Left kidney (tissue), 2 donors: ENCODE results near the gene UBFD1. TPM values are rescaled to one million over a fixed set of nuclear protein-coding genes. Genes with fewer than 3 reads are reported as not detected.
"Not testable (repeated sequence)": the region's sequence is repeated elsewhere in the genome, so short reads cannot be mapped to it uniquely, and the experiment has no call there.

Experiments used
- DNase-seq: peaks from one replicate; pipeline ENCODE4 v3.0.0-alpha.2; 2013
- polyA plus RNA-seq: library from polyadenylated mRNA; unstranded; fragments of 120-200 nt; gene quantifications from one replicate; pipeline ENCODE4 v1.2.1, GENCODE V29; 2013; ENCODE audit not compliant: insufficient read length

UBFD1 gene
- polyA plus RNA-seq, 1 donor, result 82.7 TPM

DNA sequence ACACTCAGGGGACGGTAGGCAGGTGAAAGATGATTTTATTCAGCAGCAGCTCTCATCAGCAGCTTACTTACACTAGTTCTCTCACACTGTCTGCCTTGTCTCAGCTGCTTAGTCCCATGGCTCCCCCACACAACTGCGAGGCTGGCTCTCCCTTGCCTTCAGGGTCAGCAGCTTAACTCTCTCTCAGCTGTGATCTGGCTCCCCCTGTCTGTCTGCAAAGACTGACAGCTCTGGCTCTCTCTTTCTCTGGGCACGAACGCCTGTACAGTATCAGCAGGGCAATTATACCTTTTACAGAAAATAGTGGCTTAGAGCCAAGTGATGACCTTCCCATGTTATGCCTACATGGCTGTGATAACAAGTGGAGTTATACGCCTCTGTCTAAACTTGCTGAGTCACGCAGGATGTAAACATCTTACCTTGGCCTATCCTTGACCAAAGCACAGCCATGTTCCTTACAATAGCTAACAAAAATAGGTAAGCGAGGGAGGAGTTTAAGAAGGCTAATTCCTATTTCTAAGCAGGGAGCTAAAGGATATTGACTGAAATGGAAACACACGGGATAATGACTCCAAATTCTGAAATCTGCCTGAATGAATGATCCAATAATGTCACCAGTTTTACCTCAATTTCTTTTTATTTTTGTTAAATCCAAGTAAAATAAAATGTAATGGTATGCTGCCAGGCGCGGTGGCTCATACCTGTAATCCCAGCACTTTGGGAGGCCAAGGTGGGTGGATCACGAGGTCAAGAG lies 39.7 kb downstream of the UBFD1 start:
- DNase-seq, result no peak

DNA sequence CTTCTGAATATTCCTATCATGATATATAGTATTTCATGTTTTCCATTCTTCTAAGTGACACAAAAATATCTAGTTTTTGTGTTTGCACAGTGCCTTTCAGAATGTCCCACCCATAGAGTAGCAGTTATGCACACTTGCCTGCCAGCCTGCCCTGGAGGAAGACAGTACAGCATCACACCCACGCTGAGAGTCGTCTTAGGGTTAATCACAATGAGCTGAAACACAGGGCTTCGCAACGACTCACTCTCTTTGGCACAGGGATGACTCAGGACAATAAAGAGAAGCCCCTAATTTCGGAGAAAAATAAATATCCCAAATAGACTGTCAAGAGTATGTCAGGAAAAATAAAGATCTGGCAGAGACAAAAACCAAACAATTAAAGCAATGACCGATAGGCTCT lies 50.2 kb downstream of the UBFD1 start:
- DNase-seq, result no peak

DNA sequence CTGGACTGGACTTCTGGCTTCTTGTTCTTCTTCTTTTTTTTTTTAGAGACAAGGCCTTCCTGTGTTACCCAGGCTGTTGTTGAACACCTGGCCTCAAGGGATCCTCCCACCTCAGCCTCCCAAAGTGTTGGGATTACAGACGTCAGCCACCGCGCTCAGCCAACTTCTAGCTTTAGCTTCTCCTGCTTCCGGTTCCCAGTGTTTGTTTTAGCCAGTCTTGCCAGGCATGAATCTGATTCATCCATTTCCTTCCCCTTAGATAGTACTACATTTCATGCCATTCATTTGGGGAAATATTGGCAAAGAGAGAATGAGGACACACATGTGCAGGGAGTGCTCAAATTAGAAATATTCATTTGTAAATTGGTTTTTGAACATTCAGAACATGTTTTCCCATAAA lies 50.7 kb downstream of the UBFD1 start:
- no peak for DNase-seq

DNA sequence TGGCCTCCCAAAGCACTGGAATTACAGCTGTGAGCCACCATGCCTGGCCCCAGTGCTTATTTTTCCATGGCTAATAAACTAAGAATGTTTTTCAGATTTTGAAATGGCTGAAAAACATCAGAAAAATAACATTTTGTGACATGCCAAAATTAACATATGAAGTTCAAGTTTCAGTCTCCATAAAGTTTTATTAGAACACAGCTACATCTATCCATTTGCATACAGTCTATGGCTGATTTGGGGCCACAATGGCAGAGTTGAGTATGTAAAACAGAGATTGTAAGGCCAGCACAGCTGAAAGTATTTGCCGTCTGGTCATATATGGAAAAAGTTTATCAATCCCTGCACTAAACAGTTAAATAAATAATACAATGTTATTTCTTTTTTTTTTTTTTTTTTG lies 52.4 kb downstream of the UBFD1 start:
- no peak for DNase-seq

DNA sequence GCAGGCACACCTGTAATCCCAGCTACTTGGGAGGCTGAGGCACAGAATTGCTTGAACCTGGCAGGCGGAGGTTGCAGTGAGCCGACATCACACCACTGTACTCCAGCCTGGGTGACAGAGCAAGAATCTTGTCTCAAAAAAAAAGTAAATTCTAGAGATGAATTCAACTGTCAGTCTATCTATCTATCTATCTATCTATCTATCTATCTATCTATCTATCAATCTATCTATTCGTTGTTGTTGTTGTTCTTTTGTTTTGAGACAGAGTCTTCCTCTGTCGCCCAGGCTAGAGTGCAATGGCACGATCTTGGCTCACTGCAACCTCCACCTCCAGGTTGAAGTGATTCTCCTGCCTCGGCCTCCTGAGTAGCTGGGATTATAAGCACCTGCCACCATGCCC lies 53.4 kb downstream of the UBFD1 start:
- DNase-seq, result not testable (repeated sequence)

DNA sequence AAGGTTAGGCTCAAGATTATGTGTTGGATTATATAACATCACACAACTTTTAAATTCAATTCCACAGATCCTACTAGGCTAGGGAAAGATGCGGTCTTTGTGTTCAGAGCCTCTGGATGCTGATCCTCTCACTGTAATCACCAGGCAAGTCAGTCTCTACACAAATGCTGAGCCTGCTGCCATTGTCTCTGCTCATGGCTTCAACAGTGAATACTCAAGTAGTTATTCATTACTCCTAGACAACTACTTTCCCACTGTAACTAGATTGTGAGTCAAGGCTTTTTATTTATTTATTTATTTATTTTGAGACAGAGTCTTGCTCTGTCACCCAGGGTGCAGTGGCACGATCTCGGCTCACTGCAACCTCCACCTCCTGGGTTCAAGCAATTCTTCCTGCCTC lies 54.4 kb downstream of the UBFD1 start:
- no peak for DNase-seq

DNA sequence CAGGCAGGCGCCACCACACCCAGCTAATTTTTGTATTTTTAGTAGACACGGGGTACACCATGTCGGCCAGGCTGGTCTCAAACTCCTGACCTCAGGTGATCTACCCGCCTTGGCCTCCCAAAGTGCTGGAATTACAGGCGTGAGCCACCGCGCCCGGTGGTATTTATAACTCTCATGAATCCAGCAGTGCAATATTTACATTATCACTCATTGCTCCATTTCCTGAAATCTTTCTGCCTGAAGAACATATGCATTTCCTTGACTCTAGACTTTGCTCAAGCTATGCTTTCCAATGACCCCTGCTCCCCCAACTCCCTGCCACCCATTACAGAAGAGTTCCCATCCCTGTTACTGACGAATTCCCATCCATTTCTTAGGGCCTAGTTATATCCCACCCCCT lies 58.3 kb downstream of the UBFD1 start:
- no peak for DNase-seq

Other genes starting within 250 kb of the UBFD1 start
- 39.4 TPM for gene COG7, start 104.5 kb upstream of the UBFD1 start, polyA plus RNA-seq
- gene GGA2, start 47.2 kb upstream of the UBFD1 start, polyA plus RNA-seq, result 165 TPM
- 30.7 TPM for gene EARS2, start 377 bp upstream of the UBFD1 start, polyA plus RNA-seq
- 87.2 TPM for gene NDUFAB1, start 38.6 kb downstream of the UBFD1 start, polyA plus RNA-seq
- gene PALB2, start 83.6 kb downstream of the UBFD1 start, polyA plus RNA-seq, result 24.6 TPM
- 78.7 TPM for gene DCTN5, start 83.7 kb downstream of the UBFD1 start, polyA plus RNA-seq
- 38.8 TPM for gene PLK1, start 121.2 kb downstream of the UBFD1 start, polyA plus RNA-seq
- 0.47 TPM for gene ERN2, start 155.5 kb downstream of the UBFD1 start, polyA plus RNA-seq
- 1.0 TPM for gene CHP2, start 197.3 kb downstream of the UBFD1 start, polyA plus RNA-seq